ENCODE results near the gene ANGPTL2.
A peak's percentile ranks its signal among the peaks of the same experiment; 100 is the strongest.

ANGPTL2 gene

DNA sequence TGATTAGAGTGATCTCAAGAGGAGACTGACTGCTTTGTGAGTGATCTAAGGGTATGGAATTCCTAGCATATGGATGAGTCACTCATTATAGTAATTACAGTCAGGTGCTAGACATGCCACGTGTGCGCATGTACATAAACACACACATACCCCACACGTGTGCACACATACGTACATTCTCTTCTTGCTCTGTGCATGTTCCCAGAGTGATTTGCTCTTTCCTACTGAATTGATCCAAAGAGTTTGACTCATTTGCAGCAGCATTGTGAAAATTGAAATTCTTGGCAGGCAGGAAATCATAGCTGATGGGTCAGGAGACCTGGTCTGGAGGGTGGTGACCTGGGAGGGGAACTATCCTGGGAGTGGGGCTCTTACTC, 63.8 kb downstream of the ANGPTL2 start:
- no peak overlapping the region for H3K27ac ChIP-seq (ENCODE audit: low read depth, low read length)
- H3K4me1 ChIP-seq (ENCODE audit: insufficient read depth, low read length), result peaks cover 29% of the 10 kb centered on the region
- no peaks in the 10 kb centered on the region for H3K9me3 ChIP-seq (ENCODE audit: low read length)
- no peaks in the 10 kb centered on the region for H3K27me3 ChIP-seq (ENCODE audit: control insufficient read depth in 1 of 2, insufficient read depth in 2 of 2, low read length in 2 of 2)
- no peak overlapping the region for H3K4me3 ChIP-seq (ENCODE audit: low read depth in 1 of 2, low read length in 2 of 2)
- H3K36me3 ChIP-seq (ENCODE audit: insufficient read depth, low read length), result no peaks in the 10 kb centered on the region
- H3K9ac ChIP-seq (ENCODE audit: low read length), result no peak overlapping the region

DNA sequence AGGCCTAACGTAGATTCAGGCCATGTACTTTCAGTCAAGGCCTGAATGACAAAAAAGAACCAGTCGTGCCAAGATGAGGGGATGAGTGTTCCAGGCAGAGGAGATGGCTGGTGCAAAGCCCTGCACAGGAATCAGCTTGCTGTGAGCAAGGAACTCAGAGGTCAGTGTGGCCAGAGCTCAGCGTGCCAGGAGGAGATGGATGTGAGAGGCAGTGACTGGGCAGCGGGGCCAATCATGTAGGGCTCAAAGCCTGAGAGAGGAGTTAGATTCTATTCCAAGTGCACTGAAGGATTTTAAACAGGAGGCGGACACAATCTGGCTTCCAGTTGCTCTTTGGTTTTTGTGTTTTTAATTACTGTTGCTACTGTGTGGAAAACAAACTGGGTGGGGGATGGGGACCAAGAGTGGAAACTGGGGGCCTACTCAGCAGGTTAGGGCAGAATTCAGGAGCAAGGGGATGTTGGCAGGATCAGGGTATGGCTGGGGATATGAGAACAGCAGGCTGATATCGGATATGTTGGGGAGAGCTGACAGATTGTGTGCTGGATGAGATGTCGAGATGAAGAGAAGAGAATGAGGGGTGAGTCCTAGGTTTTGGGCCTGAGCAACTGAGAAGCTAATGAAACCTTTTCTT, 64.3 kb downstream of the ANGPTL2 start:
- no peak overlapping the region for H3K27ac ChIP-seq (ENCODE audit: low read depth, low read length)
- no peak overlapping the region for H3K9ac ChIP-seq (ENCODE audit: low read length)
- H3K27me3 ChIP-seq (ENCODE audit: control insufficient read depth in 1 of 2, insufficient read depth in 2 of 2, low read length in 2 of 2), result no peaks in the 10 kb centered on the region
- H3K9me3 ChIP-seq (ENCODE audit: low read length), result no peaks in the 10 kb centered on the region
- no peak overlapping the region for H3K4me3 ChIP-seq (ENCODE audit: low read depth in 1 of 2, low read length in 2 of 2)
- H3K4me1 ChIP-seq (ENCODE audit: insufficient read depth, low read length), result peaks cover 34% of the 10 kb centered on the region
- no peaks in the 10 kb centered on the region for H3K36me3 ChIP-seq (ENCODE audit: insufficient read depth, low read length)

- Histone ChIP-seq H3K4me3 (ENCODE audit: low read depth in 1 of 2, low read length in 2 of 2) (no peak overlapping the region), H3K27me3 (ENCODE audit: control insufficient read depth in 1 of 2, insufficient read depth in 2 of 2, low read length in 2 of 2) (no peaks in the 10 kb centered on the region), H3K27ac (ENCODE audit: low read depth, low read length) (no peak overlapping the region), H3K36me3 (ENCODE audit: insufficient read depth, low read length) (no peaks in the 10 kb centered on the region), H3K4me1 (ENCODE audit: insufficient read depth, low read length) (peaks cover 43% of the 10 kb centered on the region), H3K9ac (ENCODE audit: low read length) (no peak overlapping the region), H3K9me3 (ENCODE audit: low read length) (no peaks in the 10 kb centered on the region)
Observed at GRCh38 chr9:127056446-127056845, 66.0 kb downstream of the ANGPTL2 start.

GRCh38 chr9:127055745-127056402, 66.6 kb downstream of the ANGPTL2 start:
- Histone ChIP-seq H3K36me3 (ENCODE audit: insufficient read depth, low read length) (no peaks in the 10 kb centered on the region), H3K4me3 (ENCODE audit: low read depth in 1 of 2, low read length in 2 of 2) (no peak overlapping the region), H3K27me3 (ENCODE audit: control insufficient read depth in 1 of 2, insufficient read depth in 2 of 2, low read length in 2 of 2) (no peaks in the 10 kb centered on the region), H3K9me3 (ENCODE audit: low read length) (no peaks in the 10 kb centered on the region), H3K27ac (ENCODE audit: low read depth, low read length) (no peak overlapping the region), H3K9ac (ENCODE audit: low read length) (no peak overlapping the region), H3K4me1 (ENCODE audit: insufficient read depth, low read length) (peaks cover 43% of the 10 kb centered on the region)

- Histone ChIP-seq H3K27ac (ENCODE audit: low read depth, low read length) (peak overlapping the region; percentile 70), H3K9ac (ENCODE audit: low read length) (no peak overlapping the region), H3K4me3 (ENCODE audit: low read depth in 1 of 2, low read length in 2 of 2) (no peak overlapping the region), H3K9me3 (ENCODE audit: low read length) (no peaks in the 10 kb centered on the region), H3K36me3 (ENCODE audit: insufficient read depth, low read length) (no peaks in the 10 kb centered on the region), H3K27me3 (ENCODE audit: control insufficient read depth in 1 of 2, insufficient read depth in 2 of 2, low read length in 2 of 2) (no peaks in the 10 kb centered on the region), H3K4me1 (ENCODE audit: insufficient read depth, low read length) (peaks cover 37% of the 10 kb centered on the region)
Observed at GRCh38 chr9:127053960-127054359, 68.5 kb downstream of the ANGPTL2 start.

GRCh38 chr9:127053057-127053821, 69.2 kb downstream of the ANGPTL2 start:
- no peak overlapping the region for H3K4me3 ChIP-seq (ENCODE audit: low read depth in 1 of 2, low read length in 2 of 2)
- H3K36me3 ChIP-seq (ENCODE audit: insufficient read depth, low read length), result no peaks in the 10 kb centered on the region
- H3K4me1 ChIP-seq (ENCODE audit: insufficient read depth, low read length), result peaks cover 41% of the 10 kb centered on the region
- H3K9me3 ChIP-seq (ENCODE audit: low read length), result no peaks in the 10 kb centered on the region
- H3K27ac ChIP-seq (ENCODE audit: low read depth, low read length), result peak overlapping the region; percentile 70
- H3K27me3 ChIP-seq (ENCODE audit: control insufficient read depth in 1 of 2, insufficient read depth in 2 of 2, low read length in 2 of 2), result no peaks in the 10 kb centered on the region
- H3K9ac ChIP-seq (ENCODE audit: low read length), result no peak overlapping the region

GRCh38 chr9:127051881-127052595, 70.4 kb downstream of the ANGPTL2 start:
- Histone ChIP-seq H3K4me1 (ENCODE audit: insufficient read depth, low read length) (peaks cover 41% of the 10 kb centered on the region), H3K9ac (ENCODE audit: low read length) (no peak overlapping the region)

GRCh38 chr9:127050591-127051001, 71.8 kb downstream of the ANGPTL2 start:
- Histone ChIP-seq H3K4me3 (ENCODE audit: low read depth in 1 of 2, low read length in 2 of 2) (no peak overlapping the region), H3K27ac (ENCODE audit: low read depth, low read length) (no peak overlapping the region), H3K4me1 (ENCODE audit: insufficient read depth, low read length) (peaks cover 41% of the 10 kb centered on the region), H3K9ac (ENCODE audit: low read length) (no peak overlapping the region), H3K9me3 (ENCODE audit: low read length) (no peaks in the 10 kb centered on the region), H3K36me3 (ENCODE audit: insufficient read depth, low read length) (no peaks in the 10 kb centered on the region), H3K27me3 (ENCODE audit: control insufficient read depth in 1 of 2, insufficient read depth in 2 of 2, low read length in 2 of 2) (no peaks in the 10 kb centered on the region)

More at GRCh38 chr9:127051881-127052595, 70.4 kb downstream of the ANGPTL2 start:
- Histone ChIP-seq H3K27me3 (ENCODE audit: control insufficient read depth in 1 of 2, insufficient read depth in 2 of 2, low read length in 2 of 2) (no peaks in the 10 kb centered on the region), H3K4me3 (ENCODE audit: low read depth in 1 of 2, low read length in 2 of 2) (no peak overlapping the region), H3K27ac (ENCODE audit: low read depth, low read length) (no peak overlapping the region), H3K36me3 (ENCODE audit: insufficient read depth, low read length) (no peaks in the 10 kb centered on the region), H3K9me3 (ENCODE audit: low read length) (no peaks in the 10 kb centered on the region)

DNA sequence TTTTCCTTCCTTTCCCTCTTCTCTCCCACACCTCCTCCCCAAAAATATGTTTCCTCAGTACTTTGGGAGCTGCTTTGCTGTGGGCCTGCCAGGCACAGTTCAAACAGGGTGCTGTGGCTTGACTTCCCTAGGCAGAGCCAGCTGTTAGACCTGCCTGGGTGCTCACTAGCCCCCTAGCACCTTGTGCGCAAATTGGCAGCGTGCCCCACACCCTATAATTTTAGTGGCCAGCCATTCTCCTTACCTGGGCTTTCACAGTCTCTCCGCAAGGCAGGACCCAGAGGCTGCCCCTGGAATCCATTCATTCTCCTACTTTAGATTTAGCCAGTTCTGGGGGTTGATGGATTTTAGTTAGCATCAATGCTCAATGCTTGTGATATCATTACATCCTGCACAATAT, 72.3 kb downstream of the ANGPTL2 start:
- Histone ChIP-seq H3K4me1 (ENCODE audit: insufficient read depth, low read length) (peaks cover 41% of the 10 kb centered on the region), H3K9me3 (ENCODE audit: low read length) (no peaks in the 10 kb centered on the region), H3K36me3 (ENCODE audit: insufficient read depth, low read length) (no peaks in the 10 kb centered on the region), H3K27me3 (ENCODE audit: control insufficient read depth in 1 of 2, insufficient read depth in 2 of 2, low read length in 2 of 2) (no peaks in the 10 kb centered on the region), H3K4me3 (ENCODE audit: low read depth in 1 of 2, low read length in 2 of 2) (no peak overlapping the region), H3K27ac (ENCODE audit: low read depth, low read length) (no peak overlapping the region), H3K9ac (ENCODE audit: low read length) (no peak overlapping the region)

DNA sequence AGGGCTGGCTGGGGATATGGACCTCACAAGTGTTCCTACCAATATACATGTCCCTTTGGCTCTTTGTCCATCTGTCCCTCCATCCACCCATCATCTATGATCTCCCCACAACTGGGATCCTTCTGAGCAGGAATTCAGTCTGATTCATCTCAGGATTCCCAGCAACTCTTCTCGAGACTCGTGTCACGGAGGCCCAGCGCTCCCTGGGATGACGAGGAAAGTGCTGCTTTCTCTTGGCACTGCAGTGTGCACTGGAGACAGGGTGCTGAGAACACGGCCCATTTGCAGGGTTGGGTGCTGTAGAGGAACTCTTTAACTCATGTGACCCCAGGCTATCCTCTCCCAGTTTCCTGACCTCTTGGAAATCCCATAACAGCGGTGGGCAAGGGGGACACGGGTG, 72.9 kb downstream of the ANGPTL2 start:
- Histone ChIP-seq H3K9me3 (ENCODE audit: low read length) (no peaks in the 10 kb centered on the region), H3K27me3 (ENCODE audit: control insufficient read depth in 1 of 2, insufficient read depth in 2 of 2, low read length in 2 of 2) (no peaks in the 10 kb centered on the region), H3K4me3 (ENCODE audit: low read depth in 1 of 2, low read length in 2 of 2) (no peak overlapping the region), H3K4me1 (ENCODE audit: insufficient read depth, low read length) (peaks cover 37% of the 10 kb centered on the region), H3K36me3 (ENCODE audit: insufficient read depth, low read length) (no peaks in the 10 kb centered on the region), H3K27ac (ENCODE audit: low read depth, low read length) (no peak overlapping the region), H3K9ac (ENCODE audit: low read length) (no peak overlapping the region)

GRCh38 chr9:127049044-127049443, 73.4 kb downstream of the ANGPTL2 start:
- no peak overlapping the region for H3K9ac ChIP-seq (ENCODE audit: low read length)
- H3K4me1 ChIP-seq (ENCODE audit: insufficient read depth, low read length), result peaks cover 32% of the 10 kb centered on the region
- H3K4me3 ChIP-seq (ENCODE audit: low read depth in 1 of 2, low read length in 2 of 2), result no peak overlapping the region
- no peaks in the 10 kb centered on the region for H3K27me3 ChIP-seq (ENCODE audit: control insufficient read depth in 1 of 2, insufficient read depth in 2 of 2, low read length in 2 of 2)
- H3K27ac ChIP-seq (ENCODE audit: low read depth, low read length), result no peak overlapping the region
- H3K9me3 ChIP-seq (ENCODE audit: low read length), result no peaks in the 10 kb centered on the region
- H3K36me3 ChIP-seq (ENCODE audit: insufficient read depth, low read length), result no peaks in the 10 kb centered on the region

All from muscle layer of colon (tissue), 2 donors.